ENCODE results near the gene UNC45A.
A peak's percentile ranks its signal among the peaks of the same experiment; 100 is the strongest.

UNC45A gene

DNA sequence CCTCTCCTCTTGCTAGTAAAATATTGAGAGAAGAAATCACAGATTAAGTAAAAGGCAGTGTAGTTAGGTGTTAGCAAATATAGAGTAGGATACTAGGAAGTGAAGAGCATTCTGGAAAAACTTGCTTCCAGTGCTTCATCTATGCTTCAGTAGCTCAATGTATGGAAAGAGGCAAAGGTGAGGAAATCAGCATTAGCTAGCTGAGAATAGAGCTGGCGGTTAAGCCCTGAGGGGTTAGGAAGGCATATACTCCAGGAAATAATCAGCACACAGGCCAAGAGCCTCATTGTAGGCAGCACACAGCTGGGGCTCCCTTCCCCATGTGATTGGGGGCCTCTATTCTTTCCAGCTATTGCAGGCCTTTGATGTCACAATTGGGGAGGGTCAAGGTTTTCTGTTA is 33.3 kb downstream of the UNC45A start:
- Mint-ChIP-seq H3K4me3 (no peak overlapping the region), H3K4me1 (no peaks in the 10 kb centered on the region), H3K9me3 (no peaks in the 10 kb centered on the region), H3K36me3 (peaks cover 3% of the 10 kb centered on the region), H3K27ac (no peak overlapping the region), H3K27me3 (no peaks in the 10 kb centered on the region)
- DNase-seq (ENCODE audit: low spot score in 2 of 2) (no peak), ATAC-seq (ENCODE audit: low read depth) (no peak)

DNA sequence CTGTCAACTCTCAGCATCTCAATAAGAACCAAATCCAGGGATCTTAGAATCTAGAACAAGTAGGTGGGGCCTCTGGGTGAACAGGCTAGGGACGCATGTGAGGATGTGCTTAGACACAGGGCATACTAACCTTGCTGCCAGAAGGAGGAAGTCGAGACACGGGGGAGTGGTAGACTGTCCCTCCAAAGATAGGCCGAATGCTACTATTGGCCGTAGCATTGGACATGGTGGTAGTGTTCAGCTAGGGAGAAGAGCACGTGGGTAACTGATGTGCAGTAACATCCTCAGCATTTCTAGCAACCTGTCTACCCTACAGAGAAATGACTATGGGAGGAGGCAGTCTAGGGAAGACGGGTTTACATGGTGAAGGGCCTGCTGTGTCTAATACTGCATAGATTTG is 35.2 kb downstream of the UNC45A start:
- H3K27me3 Mint-ChIP-seq, result no peaks in the 10 kb centered on the region
- no peak overlapping the region for H3K4me3 Mint-ChIP-seq
- peaks cover 6% of the 10 kb centered on the region for H3K36me3 Mint-ChIP-seq
- no peak overlapping the region for H3K27ac Mint-ChIP-seq
- peaks cover 2% of the 10 kb centered on the region for H3K4me1 Mint-ChIP-seq
- no peak for DNase-seq (ENCODE audit: low spot score in 2 of 2)
- ATAC-seq (ENCODE audit: low read depth), result no peak
- no peaks in the 10 kb centered on the region for H3K9me3 Mint-ChIP-seq

DNA sequence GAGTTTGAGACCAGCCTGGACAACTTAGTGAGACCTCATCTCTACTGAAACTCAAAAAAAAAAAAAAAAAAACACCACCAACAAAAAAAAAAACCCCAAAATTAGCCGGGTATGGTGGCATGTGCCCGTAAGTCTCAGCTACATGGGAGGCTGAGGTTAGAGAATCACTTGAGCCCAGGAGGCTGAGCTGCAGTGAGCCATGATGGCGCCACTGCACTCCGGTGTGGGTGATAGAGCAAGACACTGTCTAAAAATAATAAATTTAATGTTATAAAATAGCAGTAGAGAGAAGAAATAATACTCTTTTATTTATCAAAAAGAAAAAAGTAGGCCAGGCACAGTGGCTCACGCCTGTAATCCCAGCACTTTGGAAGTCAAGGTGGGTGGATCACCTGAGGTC is 37.0 kb downstream of the UNC45A start:
- no peaks in the 10 kb centered on the region for H3K9me3 Mint-ChIP-seq
- no peak overlapping the region for H3K4me3 Mint-ChIP-seq
- peaks cover 3% of the 10 kb centered on the region for H3K36me3 Mint-ChIP-seq
- DNase-seq (ENCODE audit: low spot score in 2 of 2), result no peak
- H3K27ac Mint-ChIP-seq, result no peak overlapping the region
- H3K27me3 Mint-ChIP-seq, result no peaks in the 10 kb centered on the region
- H3K4me1 Mint-ChIP-seq, result peaks cover 2% of the 10 kb centered on the region
- ATAC-seq (ENCODE audit: low read depth), result no peak

DNA sequence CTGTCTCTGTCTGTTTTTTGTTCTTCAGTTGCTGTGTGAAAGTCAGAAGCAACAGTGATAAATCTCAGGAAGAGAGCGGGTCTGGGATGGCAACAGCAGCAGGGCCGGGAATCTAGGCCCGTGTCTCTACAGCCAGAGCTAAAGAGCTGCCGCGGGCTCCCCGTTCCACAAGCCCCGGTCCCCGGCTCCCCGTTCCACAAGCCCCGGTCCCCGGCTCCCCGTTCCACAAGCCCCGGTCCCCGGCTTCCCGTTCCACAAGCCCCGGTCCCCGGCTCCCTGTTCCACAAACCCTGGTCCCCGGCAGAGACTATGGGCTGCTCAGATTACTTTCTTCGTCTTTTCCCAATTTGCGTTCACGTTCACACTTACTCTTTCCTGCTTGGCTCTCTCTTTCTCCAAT is 39.1 kb downstream of the UNC45A start:
- H3K4me1 Mint-ChIP-seq, result peaks cover 2% of the 10 kb centered on the region
- peaks cover 3% of the 10 kb centered on the region for H3K36me3 Mint-ChIP-seq
- no peaks in the 10 kb centered on the region for H3K9me3 Mint-ChIP-seq
- H3K27ac Mint-ChIP-seq, result no peak overlapping the region
- ATAC-seq (ENCODE audit: low read depth) (no peak), DNase-seq (ENCODE audit: low spot score in 2 of 2) (no peak)
- H3K4me3 Mint-ChIP-seq, result no peak overlapping the region
- no peaks in the 10 kb centered on the region for H3K27me3 Mint-ChIP-seq

DNA sequence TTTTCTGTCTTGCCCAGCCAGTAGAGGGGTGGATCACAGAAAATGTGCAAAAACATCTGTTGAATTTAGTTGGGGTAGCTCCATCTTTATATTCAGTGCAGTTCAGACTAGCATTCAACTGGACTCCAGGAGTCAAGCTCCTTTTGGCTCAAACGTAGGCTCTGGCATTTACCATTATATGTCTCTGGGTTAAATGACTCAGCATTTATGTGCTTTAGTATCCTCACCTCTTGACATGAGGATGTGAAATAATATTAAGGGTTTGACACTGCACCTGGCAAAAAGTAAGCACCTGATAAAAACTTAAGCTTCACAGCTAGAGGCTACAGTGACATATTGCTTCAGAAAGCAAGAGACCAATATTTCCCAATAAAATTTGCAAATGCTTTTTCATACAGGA is 44.5 kb downstream of the UNC45A start:
- no peak for ATAC-seq (ENCODE audit: low read depth)
- peaks cover 3% of the 10 kb centered on the region for H3K36me3 Mint-ChIP-seq
- no peak for DNase-seq (ENCODE audit: low spot score in 2 of 2)
- no peaks in the 10 kb centered on the region for H3K9me3 Mint-ChIP-seq
- H3K27me3 Mint-ChIP-seq, result no peaks in the 10 kb centered on the region
- no peak overlapping the region for H3K27ac Mint-ChIP-seq
- no peak overlapping the region for H3K4me3 Mint-ChIP-seq
- H3K4me1 Mint-ChIP-seq, result peaks cover 12% of the 10 kb centered on the region

DNA sequence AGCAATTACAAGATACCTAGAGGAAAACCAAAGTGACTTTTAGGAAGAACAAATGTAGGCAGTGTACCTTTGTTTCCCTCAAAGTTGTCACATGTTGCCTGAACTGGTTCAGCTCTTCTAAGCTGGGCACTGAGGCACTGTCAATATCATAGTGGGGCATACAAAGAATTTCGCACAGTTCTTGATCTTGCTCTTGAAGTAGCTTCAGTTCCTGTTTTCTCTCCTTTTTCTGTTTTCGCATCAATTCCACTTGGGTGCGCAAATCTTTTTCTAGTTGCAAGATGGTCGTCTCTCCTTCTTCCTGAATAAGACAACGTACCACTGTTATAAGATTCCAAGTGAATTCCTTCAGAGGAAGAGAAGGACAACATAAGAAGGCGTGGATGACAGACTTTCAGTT is 46.6 kb downstream of the UNC45A start:
- Mint-ChIP-seq H3K27me3 (no peaks in the 10 kb centered on the region), H3K36me3 (peaks cover 2% of the 10 kb centered on the region), H3K4me1 (peaks cover 12% of the 10 kb centered on the region), H3K9me3 (no peaks in the 10 kb centered on the region), H3K27ac (peak overlapping the region; percentile 82), H3K4me3 (peak overlapping the region; percentile 69)
- ATAC-seq (ENCODE audit: low read depth) (peak; percentile 92), DNase-seq (ENCODE audit: low spot score in 2 of 2) (peak in 1 of 2 donors; percentile 8)

DNA sequence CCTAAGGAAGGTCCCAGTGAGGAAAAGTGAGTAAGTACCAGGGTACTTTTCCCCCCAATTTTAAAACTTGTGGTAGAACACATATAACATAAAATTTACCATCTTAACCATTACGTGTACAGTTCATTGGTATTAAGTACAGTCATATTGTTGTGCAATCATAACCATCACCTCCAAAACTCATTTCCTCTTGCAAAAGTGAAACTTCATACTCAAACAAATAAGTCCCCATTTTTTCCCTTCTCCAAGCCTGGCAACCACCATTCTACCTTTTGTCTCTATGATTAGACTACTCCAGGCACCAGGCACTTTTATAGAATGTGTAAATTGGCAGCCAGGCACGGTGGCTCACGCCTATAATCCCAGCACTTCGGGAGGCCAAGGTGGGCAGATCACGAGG is 47.0 kb downstream of the UNC45A start:
- Mint-ChIP-seq H3K4me1 (peaks cover 14% of the 10 kb centered on the region), H3K27me3 (no peaks in the 10 kb centered on the region), H3K9me3 (no peaks in the 10 kb centered on the region), H3K27ac (peak overlapping the region; percentile 82), H3K36me3 (peaks cover 2% of the 10 kb centered on the region), H3K4me3 (peak overlapping the region; percentile 69)
- peak; percentile 33 for ATAC-seq (ENCODE audit: low read depth)
- DNase-seq (ENCODE audit: low spot score in 2 of 2), result no peak

DNA sequence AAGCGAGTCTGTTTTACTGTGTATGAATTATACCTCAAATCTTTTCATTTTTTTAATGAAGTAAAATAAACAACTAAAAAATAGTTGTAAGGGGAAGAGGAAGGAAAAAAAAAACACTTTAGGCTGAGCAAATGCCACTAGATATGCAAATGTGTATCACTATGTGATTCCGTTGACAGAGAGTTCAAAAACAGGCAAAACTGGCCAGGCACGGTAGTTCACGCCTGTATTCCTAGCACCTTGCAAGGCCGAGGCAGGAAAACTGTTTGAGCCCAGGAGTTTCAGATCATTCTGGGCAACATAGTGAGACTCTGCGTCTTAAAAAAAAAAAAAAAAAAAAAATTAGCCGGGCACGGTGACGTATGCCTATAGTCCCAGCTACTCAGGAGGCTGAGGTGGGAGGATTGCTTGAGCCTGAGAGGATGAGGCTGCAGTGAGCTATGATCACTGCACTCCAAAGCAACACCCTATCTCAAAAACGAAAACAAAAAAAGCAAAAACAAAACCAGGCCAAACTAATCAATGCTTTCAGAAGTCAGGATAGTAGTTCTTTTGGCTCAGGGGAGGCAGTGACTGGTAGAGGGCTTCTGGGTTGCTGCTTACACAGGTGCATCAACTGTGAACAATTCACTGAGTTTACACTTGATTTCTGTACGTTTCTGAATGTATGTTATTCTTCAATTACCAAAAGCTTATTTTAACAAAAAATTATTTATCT is 51.9 kb downstream of the UNC45A start:
- H3K4me1 Mint-ChIP-seq, result peaks cover 17% of the 10 kb centered on the region
- no peaks in the 10 kb centered on the region for H3K36me3 Mint-ChIP-seq
- ATAC-seq (ENCODE audit: low read depth), result peak; percentile 42
- no peaks in the 10 kb centered on the region for H3K9me3 Mint-ChIP-seq
- peak overlapping the region; percentile 25 for H3K27ac Mint-ChIP-seq
- H3K4me3 Mint-ChIP-seq, result peak overlapping the region; percentile 47
- DNase-seq (ENCODE audit: low spot score in 2 of 2), result no peak
- H3K27me3 Mint-ChIP-seq, result no peaks in the 10 kb centered on the region

DNA sequence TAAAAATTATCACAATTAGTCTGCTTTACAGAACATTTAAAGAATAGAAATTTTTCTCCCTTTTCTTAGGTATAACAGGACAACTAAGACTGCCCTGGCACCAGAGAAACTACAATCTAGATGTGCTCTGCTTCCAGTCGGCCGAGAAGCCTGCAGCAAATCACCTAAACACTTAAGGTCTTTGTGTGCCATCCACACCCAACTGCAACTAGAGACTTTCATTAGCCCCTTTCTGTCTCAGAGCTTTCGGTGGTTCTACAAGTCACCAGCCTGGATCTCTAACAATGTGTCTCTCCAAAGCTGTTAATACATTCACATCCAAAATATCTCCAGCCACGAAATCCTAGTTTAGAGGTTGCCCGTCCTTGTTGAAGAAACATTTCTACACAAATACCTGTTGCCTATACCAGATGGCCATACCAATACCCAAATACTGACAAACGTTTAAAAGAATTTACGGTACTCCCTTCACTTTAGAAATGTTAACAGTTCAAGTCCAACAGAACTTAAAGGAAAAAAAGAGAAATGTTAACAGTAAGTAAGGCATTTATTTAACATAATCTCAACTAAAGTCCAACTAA is 52.6 kb downstream of the UNC45A start:
- DNase-seq (ENCODE audit: low spot score in 2 of 2), result no peak
- Mint-ChIP-seq H3K27ac (no peak overlapping the region), H3K4me1 (peaks cover 16% of the 10 kb centered on the region), H3K9me3 (no peaks in the 10 kb centered on the region), H3K36me3 (no peaks in the 10 kb centered on the region), H3K27me3 (no peaks in the 10 kb centered on the region), H3K4me3 (no peak overlapping the region)
- ATAC-seq (ENCODE audit: low read depth), result no peak

DNA sequence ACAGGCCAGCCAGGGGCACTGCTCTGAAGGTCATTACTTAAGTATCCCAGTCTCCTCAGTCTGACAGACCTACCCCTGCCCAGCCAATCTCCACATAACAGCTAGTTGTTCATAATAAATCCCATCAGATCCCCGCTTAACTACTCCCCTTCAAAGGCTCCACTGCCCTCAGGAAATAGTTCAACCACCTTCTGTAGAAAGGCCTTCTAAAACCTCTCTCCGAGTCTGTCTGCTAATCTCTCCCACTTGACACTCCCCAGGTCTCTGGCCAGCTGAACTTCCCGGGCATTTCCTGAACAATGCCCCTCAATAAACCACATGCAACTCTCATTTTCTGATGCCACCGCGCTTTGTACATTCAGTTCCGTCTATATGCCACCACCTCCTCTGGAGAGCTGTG is 53.2 kb downstream of the UNC45A start:
- Mint-ChIP-seq H3K36me3 (no peaks in the 10 kb centered on the region), H3K27me3 (no peaks in the 10 kb centered on the region), H3K27ac (peak overlapping the region; percentile 2), H3K4me3 (no peak overlapping the region), H3K9me3 (no peaks in the 10 kb centered on the region), H3K4me1 (peaks cover 14% of the 10 kb centered on the region)
- no peak for DNase-seq (ENCODE audit: low spot score in 2 of 2)
- ATAC-seq (ENCODE audit: low read depth), result no peak

DNA sequence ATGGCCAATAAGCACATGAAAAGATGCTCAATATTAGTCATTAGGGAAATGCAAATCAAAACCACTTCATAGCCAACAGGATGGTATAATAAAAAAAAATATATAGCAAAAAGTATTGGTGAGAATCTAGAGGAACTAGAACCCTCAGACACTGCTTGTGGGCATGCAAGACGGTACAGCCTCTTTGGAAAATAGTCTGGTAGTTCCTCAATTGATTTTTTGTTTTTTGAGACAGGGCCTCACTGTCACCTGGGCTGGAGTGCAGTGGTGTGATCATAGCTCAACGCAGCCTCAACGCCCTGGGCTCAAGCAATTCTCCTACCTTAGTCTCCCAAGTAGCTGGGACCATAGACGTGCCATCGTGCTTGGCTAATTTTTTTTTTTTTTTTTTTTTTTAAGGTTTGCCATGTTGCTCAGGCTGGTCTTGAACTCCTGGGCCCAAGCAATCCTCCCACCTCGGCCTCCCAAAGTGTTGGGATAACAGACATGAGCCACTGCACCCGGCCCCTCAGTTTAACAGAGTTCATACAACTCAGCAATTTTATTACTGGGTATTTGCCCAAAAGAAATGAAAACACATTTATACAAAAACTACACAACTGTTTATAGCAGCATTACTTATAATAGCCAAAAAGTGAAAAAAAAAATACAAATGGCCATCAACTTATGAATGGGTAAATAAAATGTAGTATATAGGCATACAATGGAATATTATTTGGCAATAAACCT is 54.1 kb downstream of the UNC45A start:
- no peak overlapping the region for H3K27ac Mint-ChIP-seq
- peaks cover 14% of the 10 kb centered on the region for H3K4me1 Mint-ChIP-seq
- no peaks in the 10 kb centered on the region for H3K36me3 Mint-ChIP-seq
- ATAC-seq (ENCODE audit: low read depth) (peak; percentile 75), DNase-seq (ENCODE audit: low spot score in 2 of 2) (no peak)
- no peaks in the 10 kb centered on the region for H3K27me3 Mint-ChIP-seq
- H3K4me3 Mint-ChIP-seq, result no peak overlapping the region
- no peaks in the 10 kb centered on the region for H3K9me3 Mint-ChIP-seq

DNA sequence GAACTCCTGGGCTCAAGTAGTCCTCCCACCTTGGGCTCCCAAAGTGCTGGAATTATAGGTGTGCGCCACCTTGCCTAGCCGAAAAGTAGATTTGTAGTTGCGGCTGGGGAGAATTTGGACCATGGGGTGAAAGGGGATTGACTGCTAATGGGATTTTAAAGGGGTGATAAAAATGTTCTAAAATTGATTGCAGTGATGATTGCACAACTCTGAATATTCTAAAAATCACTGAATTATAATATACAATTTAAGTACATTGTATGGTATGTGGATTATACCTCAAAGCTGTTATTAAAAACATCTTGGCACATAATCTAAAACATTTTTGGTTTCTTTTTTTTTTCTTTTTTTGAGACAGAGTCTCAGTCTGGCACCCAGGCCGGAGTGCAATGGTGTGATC is 55.4 kb downstream of the UNC45A start:
- no peak for DNase-seq (ENCODE audit: low spot score in 2 of 2)

DNA sequence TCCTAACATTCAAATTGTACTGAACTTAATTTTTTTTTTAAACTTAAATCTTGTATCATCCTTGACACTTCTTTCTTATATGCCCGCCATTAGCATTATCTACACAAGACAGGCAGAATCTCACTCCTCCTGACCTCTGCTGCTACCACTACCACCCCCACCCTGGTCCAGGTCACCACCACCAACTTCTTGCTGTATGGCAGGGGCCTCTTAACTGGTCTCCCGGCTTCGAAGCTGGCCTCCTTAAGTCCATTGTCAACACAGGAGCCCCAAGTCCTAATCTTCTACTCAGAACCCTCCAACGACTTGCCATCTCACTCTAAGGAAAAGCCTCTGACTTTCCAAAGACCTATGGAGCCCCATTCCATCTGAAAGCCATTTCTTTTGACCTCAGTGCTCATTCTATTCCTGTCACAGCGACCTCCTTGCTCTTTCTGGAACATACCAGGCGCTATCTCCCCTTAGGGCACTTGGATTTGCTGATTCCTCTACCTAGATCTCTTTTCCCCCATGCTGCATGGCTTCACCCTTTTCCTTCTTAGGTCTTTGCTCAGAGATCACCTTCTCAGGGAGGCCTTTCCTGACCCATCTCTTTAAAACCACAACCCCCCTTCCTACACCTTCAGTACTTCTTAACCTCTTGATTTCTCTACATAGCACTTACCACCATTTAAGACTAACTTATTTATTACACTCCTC is 56.7 kb downstream of the UNC45A start:
- no peaks in the 10 kb centered on the region for H3K27me3 Mint-ChIP-seq
- DNase-seq (ENCODE audit: low spot score in 2 of 2) (no peak), ATAC-seq (ENCODE audit: low read depth) (no peak)
- H3K36me3 Mint-ChIP-seq, result no peaks in the 10 kb centered on the region
- no peaks in the 10 kb centered on the region for H3K9me3 Mint-ChIP-seq
- H3K27ac Mint-ChIP-seq, result no peak overlapping the region
- no peak overlapping the region for H3K4me3 Mint-ChIP-seq
- H3K4me1 Mint-ChIP-seq, result peaks cover 18% of the 10 kb centered on the region

More for the DNA sequence above, 55.4 kb downstream of the UNC45A start:
- Mint-ChIP-seq H3K9me3 (no peaks in the 10 kb centered on the region), H3K27me3 (no peaks in the 10 kb centered on the region), H3K36me3 (no peaks in the 10 kb centered on the region), H3K4me3 (no peak overlapping the region), H3K27ac (no peak overlapping the region), H3K4me1 (peaks cover 17% of the 10 kb centered on the region)
- ATAC-seq (ENCODE audit: low read depth), result no peak

DNA sequence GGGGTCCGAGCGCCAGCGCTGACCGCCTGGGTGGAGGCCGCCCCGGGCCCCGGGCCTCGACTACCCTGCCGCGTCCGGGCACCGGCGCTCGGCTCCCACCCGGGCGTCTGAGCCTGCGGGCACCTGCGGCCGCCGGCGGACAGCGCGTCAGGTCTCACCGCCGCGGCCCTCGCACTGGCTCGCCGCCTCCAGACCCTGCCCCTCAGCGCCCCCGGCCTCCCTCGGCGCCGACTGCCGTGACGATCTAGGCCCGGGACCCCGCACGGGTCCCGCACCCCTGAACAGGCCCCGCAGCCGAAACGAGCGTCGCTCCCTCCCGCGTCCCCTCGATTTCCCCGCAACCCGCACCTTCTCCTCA is 59.0 kb downstream of the UNC45A start:
- Mint-ChIP-seq H3K27me3 (no peaks in the 10 kb centered on the region), H3K4me1 (peaks cover 8% of the 10 kb centered on the region), H3K36me3 (peaks cover 6% of the 10 kb centered on the region), H3K9me3 (no peaks in the 10 kb centered on the region), H3K4me3 (peak overlapping the region; percentile 99), H3K27ac (peak overlapping the region; percentile 92)
- peak; percentile 5 for ATAC-seq (ENCODE audit: low read depth)
- peak in 1 of 2 donors; percentile 24 for DNase-seq (ENCODE audit: low spot score in 2 of 2)
